ENCODE results near the gene H2BK1.

H2BK1 gene

GRCh38 chr7:151225948-151226510 lies 15.7 kb upstream of the H2BK1 start:
- Histone ChIP-seq H3K9ac (no peak overlapping the region), H3K27me3 (ENCODE audit: control insufficient read depth, insufficient read depth, low read length) (no peaks in the 10 kb centered on the region), H3K9me3 (ENCODE audit: control insufficient read depth, low read length) (no peaks in the 10 kb centered on the region), H3K36me3 (ENCODE audit: control insufficient read depth, insufficient read depth, low read length) (no peaks in the 10 kb centered on the region), H3K4me1 (peaks cover 11% of the 10 kb centered on the region), H3K79me2 (peaks cover 20% of the 10 kb centered on the region), H3K4me2 (ENCODE audit: low read length) (peak overlapping the region; percentile 89), H3K27ac (no peak overlapping the region), H3K4me3 (ENCODE audit: low read depth, low read length) (peak overlapping the region; percentile 73), H2AFZ (no peak overlapping the region)
- no peak for TF ChIP-seq CTCF (IDR thresholded peaks at IDR 0.05)

GRCh38 chr7:151223728-151224127 lies 13.4 kb upstream of the H2BK1 start:
- no peak overlapping the region for H3K4me2 ChIP-seq (ENCODE audit: low read length)
- TF ChIP-seq CTCF (IDR thresholded peaks at IDR 0.05): no peak
- no peak overlapping the region for H2AFZ ChIP-seq
- H3K36me3 ChIP-seq (ENCODE audit: control insufficient read depth, insufficient read depth, low read length): no peaks in the 10 kb centered on the region
- no peak overlapping the region for H3K27ac ChIP-seq
- peaks cover 18% of the 10 kb centered on the region for H3K79me2 ChIP-seq
- H3K4me3 ChIP-seq (ENCODE audit: low read depth, low read length): no peak overlapping the region
- no peak overlapping the region for H3K9ac ChIP-seq
- H3K9me3 ChIP-seq (ENCODE audit: control insufficient read depth, low read length): no peaks in the 10 kb centered on the region
- H3K27me3 ChIP-seq (ENCODE audit: control insufficient read depth, insufficient read depth, low read length): no peaks in the 10 kb centered on the region
- H3K4me1 ChIP-seq: peaks cover 11% of the 10 kb centered on the region

GRCh38 chr7:151218170-151218569 lies 7.9 kb upstream of the H2BK1 start:
- H3K9ac ChIP-seq: no peak overlapping the region
- no peaks in the 10 kb centered on the region for H3K9me3 ChIP-seq (ENCODE audit: control insufficient read depth, low read length)
- H3K36me3 ChIP-seq (ENCODE audit: control insufficient read depth, insufficient read depth, low read length): no peaks in the 10 kb centered on the region
- H3K79me2 ChIP-seq: no peaks in the 10 kb centered on the region
- no peaks in the 10 kb centered on the region for H3K4me1 ChIP-seq
- no peak for TF ChIP-seq CTCF (IDR thresholded peaks at IDR 0.05)
- no peak overlapping the region for H3K4me2 ChIP-seq (ENCODE audit: low read length)
- no peak overlapping the region for H2AFZ ChIP-seq
- H3K4me3 ChIP-seq (ENCODE audit: low read depth, low read length): no peak overlapping the region
- no peak overlapping the region for H3K27ac ChIP-seq
- no peaks in the 10 kb centered on the region for H3K27me3 ChIP-seq (ENCODE audit: control insufficient read depth, insufficient read depth, low read length)

- Histone ChIP-seq H3K4me1 (no peaks in the 10 kb centered on the region), H3K79me2 (no peaks in the 10 kb centered on the region), H2AFZ (no peak overlapping the region), H3K36me3 (ENCODE audit: control insufficient read depth, insufficient read depth, low read length) (no peaks in the 10 kb centered on the region), H3K4me2 (ENCODE audit: low read length) (no peak overlapping the region), H3K9me3 (ENCODE audit: control insufficient read depth, low read length) (no peaks in the 10 kb centered on the region), H3K27ac (no peak overlapping the region), H3K4me3 (ENCODE audit: low read depth, low read length) (no peak overlapping the region), H3K9ac (no peak overlapping the region), H3K27me3 (ENCODE audit: control insufficient read depth, insufficient read depth, low read length) (no peaks in the 10 kb centered on the region)
- no peak for TF ChIP-seq CTCF (IDR thresholded peaks at IDR 0.05)
Measured at GRCh38 chr7:151215396-151215795, 5.1 kb upstream of the H2BK1 start.

GRCh38 chr7:151213826-151214225 lies 3.5 kb upstream of the H2BK1 start:
- Histone ChIP-seq H3K27ac (no peak overlapping the region), H3K79me2 (no peaks in the 10 kb centered on the region), H3K9me3 (ENCODE audit: control insufficient read depth, low read length) (no peaks in the 10 kb centered on the region), H3K4me3 (ENCODE audit: low read depth, low read length) (no peak overlapping the region), H3K27me3 (ENCODE audit: control insufficient read depth, insufficient read depth, low read length) (no peaks in the 10 kb centered on the region), H3K36me3 (ENCODE audit: control insufficient read depth, insufficient read depth, low read length) (no peaks in the 10 kb centered on the region), H2AFZ (no peak overlapping the region), H3K4me1 (no peaks in the 10 kb centered on the region), H3K4me2 (ENCODE audit: low read length) (no peak overlapping the region), H3K9ac (no peak overlapping the region)
- TF ChIP-seq CTCF (IDR thresholded peaks at IDR 0.05): no peak

All from parathyroid adenoma (tissue), 2 donors.